Panc1 (cell line): ENCODE measurements around the gene SMIM1. TPM values are rescaled to one million over a fixed set of nuclear protein-coding genes. Genes with fewer than 3 reads are reported as not detected.

Experiments
- ATAC-seq: fragments of 200-7000 bp; cut with Tn5 transposase; 2 replicates; pipeline ENCODE4 v1.9.1; 2020; ENCODE audit warnings: mild to moderate bottlenecking, moderate library complexity
- BruUV-seq: library from RNA; stranded (reverse); fragments of 400-500 nt; replicated peaks from 2 replicates; lab custom pipeline; 2021; lab: Mats Ljungman, UMichigan
- CTCF ChIA-PET: fragments of 300-600 bp; sonication (Branson Sonifier 250); formaldehyde crosslinking; loops from one replicate; lab custom pipeline; 2022; ENCODE audit warnings: antibody characterized with exemption; lab: Charles Lee
- POLR2A ChIA-PET: fragments of 300-600 bp; sonication (Branson Sonifier 250); formaldehyde crosslinking; loops from one replicate; lab custom pipeline; 2022; ENCODE audit warnings: antibody characterized with exemption; lab: Charles Lee
- DNase-seq: peaks from one replicate; pipeline ENCODE4 v3.0.0-alpha.2; 2010; ENCODE audit warnings: low read depth, low spot score
- H3K27ac ChIP-seq: 2 replicates; pipeline ENCODE4 v1.5.1; 2011; ENCODE audit warnings: mild to moderate bottlenecking, low read length, inconsistent platforms
- H3K27me3 ChIP-seq: fragments of 200-500 bp; sonication (Bioruptor generic); 2 replicates; pipeline ENCODE4 v1.6.0; 2014; ENCODE audit warnings: low read length, inconsistent platforms; ENCODE audit not compliant: control insufficient read depth, insufficient read depth
- H3K36me3 ChIP-seq: fragments of 200-500 bp; sonication (Bioruptor generic); 2 replicates; pipeline ENCODE4 v1.5.1; 2014; ENCODE audit warnings: inconsistent platforms, mild to moderate bottlenecking, low read length, moderate library complexity; ENCODE audit not compliant: control insufficient read depth, insufficient read depth
- H3K4me1 ChIP-seq: 2 replicates; pipeline ENCODE4 v1.5.1; 2011; ENCODE audit warnings: inconsistent platforms, mild to moderate bottlenecking, low read length, moderate library complexity; ENCODE audit not compliant: control insufficient read depth, insufficient read depth
- H3K4me3 ChIP-seq, 2 experiments: 2 replicates each; pipeline ENCODE4 v1.5.1; 2011 to 2012; ENCODE audit warnings: low read depth in 2 of 2, low read length in 2 of 2, mild to moderate bottlenecking in 2 of 2, inconsistent platforms in 1 of 2, moderate library complexity in 1 of 2
- H3K9me3 ChIP-seq: fragments of 200-500 bp; sonication (Bioruptor generic); 2 replicates; pipeline ENCODE4 v1.5.1; 2014; ENCODE audit warnings: low read depth, mild to moderate bottlenecking, inconsistent platforms, low read length, moderate library complexity; ENCODE audit not compliant: control insufficient read depth, insufficient read depth
- POLR2AphosphoS5 ChIP-seq: IDR thresholded peaks from 2 replicates; pipeline ENCODE4 v1.6.1; 2012; ENCODE audit warnings: mild to moderate bottlenecking, low read depth, low read length, moderate library complexity
- SIN3A ChIP-seq: IDR thresholded peaks from 2 replicates; pipeline ENCODE4 v1.6.1; 2012; ENCODE audit warnings: low read depth, mild to moderate bottlenecking, low read length, moderate library complexity, borderline replicate concordance; ENCODE audit not compliant: insufficient read depth
- TCF7L2 ChIP-seq: IDR thresholded peaks from 2 replicates; pipeline ENCODE4 v1.6.1; 2011; ENCODE audit warnings: mild to moderate bottlenecking, low read depth, low read length, inconsistent platforms
- in situ Hi-C: cut with HindIII; loops from 2 replicates; pipeline ENCODE4 v1.10.0; 2016; ENCODE audit warnings: low sequenced_read_pairs, low pct_unique_long_range_greater_than_20kb
- intact Hi-C: fragments of 100-400 bp; cut with micrococcal nuclease; formaldehyde crosslinking; loops from one replicate; pipeline ENCODE4 v1.10.0; 2022; ENCODE audit not compliant: unreplicated experiment
- total RNA-seq: library from RNA; stranded (reverse); gene quantifications from one replicate; pipeline ENCODE4 v1.2.1, GENCODE V29; 2021; ENCODE audit not compliant: unreplicated experiment
- TF ChIP-seq, protein P1 (sequence below): fragments of 450-650 bp; IDR thresholded peaks from 2 replicates; pipeline ENCODE4 v1.5.1; 2017; ENCODE audit warnings: mild to moderate bottlenecking
- TF ChIP-seq, protein P2 (sequence below), 2 experiments: IDR thresholded peaks; 2 replicates each; pipeline ENCODE4 v1.6.1; 2011 to 2012; ENCODE audit warnings: low read depth in 2 of 2, control low read depth in 1 of 2, low read length in 1 of 2, mild to moderate bottlenecking in 1 of 2, moderate library complexity in 1 of 2; ENCODE audit not compliant: insufficient read depth in 1 of 2

Gene SMIM1
- total RNA-seq, 1 experiment from 2014 or later = 35.5 TPM

DNA sequence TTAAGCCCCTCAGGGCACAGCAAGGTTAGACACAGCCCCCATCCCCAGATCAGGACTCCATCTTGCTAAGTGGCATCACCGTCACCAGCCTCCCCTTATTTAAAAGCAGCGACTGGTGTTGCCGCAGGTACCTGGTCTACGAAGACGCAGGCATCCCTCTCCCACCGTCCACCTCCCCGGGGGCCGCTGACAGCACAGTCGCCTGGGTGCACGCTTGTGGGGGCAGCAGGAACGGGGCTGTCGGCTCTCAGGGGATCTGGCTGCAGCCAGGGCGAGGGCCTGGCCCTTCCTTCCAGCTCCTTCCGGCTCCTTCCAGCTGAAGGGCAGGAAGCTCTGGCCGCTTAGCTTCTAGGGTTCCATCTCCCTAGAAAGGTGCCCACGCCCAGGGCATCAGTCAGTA is 37.9 kb upstream of the SMIM1 start:
- no peak for DNase-seq
- in situ Hi-C loops (no loop called here), intact Hi-C loops (no loop called here)
- Histone ChIP-seq H3K27me3 (no peaks in the 10 kb centered on the region), H3K4me1 (no peaks in the 10 kb centered on the region; the same call in 1 of the 2 replicates), H3K27ac (no peak overlapping the region), H3K36me3 (no peaks in the 10 kb centered on the region; the same call in 1 of the 2 replicates), H3K4me3 (no peak overlapping the region), H3K9me3 (no peaks in the 10 kb centered on the region)
- BruUV-seq = no TSS peak
- POLR2A ChIA-PET = no interaction called here
- CTCF ChIA-PET = interaction anchor here (1.0 kb wide), 1 partner anchor 13 kb away, joined by 3 read pairs; no protein-coding TSS in a partner anchor
- TF ChIP-seq, protein P1, sequence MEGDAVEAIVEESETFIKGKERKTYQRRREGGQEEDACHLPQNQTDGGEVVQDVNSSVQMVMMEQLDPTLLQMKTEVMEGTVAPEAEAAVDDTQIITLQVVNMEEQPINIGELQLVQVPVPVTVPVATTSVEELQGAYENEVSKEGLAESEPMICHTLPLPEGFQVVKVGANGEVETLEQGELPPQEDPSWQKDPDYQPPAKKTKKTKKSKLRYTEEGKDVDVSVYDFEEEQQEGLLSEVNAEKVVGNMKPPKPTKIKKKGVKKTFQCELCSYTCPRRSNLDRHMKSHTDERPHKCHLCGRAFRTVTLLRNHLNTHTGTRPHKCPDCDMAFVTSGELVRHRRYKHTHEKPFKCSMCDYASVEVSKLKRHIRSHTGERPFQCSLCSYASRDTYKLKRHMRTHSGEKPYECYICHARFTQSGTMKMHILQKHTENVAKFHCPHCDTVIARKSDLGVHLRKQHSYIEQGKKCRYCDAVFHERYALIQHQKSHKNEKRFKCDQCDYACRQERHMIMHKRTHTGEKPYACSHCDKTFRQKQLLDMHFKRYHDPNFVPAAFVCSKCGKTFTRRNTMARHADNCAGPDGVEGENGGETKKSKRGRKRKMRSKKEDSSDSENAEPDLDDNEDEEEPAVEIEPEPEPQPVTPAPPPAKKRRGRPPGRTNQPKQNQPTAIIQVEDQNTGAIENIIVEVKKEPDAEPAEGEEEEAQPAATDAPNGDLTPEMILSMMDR = no peak
- TF ChIP-seq, protein P2, sequence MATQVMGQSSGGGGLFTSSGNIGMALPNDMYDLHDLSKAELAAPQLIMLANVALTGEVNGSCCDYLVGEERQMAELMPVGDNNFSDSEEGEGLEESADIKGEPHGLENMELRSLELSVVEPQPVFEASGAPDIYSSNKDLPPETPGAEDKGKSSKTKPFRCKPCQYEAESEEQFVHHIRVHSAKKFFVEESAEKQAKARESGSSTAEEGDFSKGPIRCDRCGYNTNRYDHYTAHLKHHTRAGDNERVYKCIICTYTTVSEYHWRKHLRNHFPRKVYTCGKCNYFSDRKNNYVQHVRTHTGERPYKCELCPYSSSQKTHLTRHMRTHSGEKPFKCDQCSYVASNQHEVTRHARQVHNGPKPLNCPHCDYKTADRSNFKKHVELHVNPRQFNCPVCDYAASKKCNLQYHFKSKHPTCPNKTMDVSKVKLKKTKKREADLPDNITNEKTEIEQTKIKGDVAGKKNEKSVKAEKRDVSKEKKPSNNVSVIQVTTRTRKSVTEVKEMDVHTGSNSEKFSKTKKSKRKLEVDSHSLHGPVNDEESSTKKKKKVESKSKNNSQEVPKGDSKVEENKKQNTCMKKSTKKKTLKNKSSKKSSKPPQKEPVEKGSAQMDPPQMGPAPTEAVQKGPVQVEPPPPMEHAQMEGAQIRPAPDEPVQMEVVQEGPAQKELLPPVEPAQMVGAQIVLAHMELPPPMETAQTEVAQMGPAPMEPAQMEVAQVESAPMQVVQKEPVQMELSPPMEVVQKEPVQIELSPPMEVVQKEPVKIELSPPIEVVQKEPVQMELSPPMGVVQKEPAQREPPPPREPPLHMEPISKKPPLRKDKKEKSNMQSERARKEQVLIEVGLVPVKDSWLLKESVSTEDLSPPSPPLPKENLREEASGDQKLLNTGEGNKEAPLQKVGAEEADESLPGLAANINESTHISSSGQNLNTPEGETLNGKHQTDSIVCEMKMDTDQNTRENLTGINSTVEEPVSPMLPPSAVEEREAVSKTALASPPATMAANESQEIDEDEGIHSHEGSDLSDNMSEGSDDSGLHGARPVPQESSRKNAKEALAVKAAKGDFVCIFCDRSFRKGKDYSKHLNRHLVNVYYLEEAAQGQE (IDR thresholded peaks at IDR 0.05; ENCODE audit: insufficient read depth in 1 of 2, low read depth in 2 of 2, low read length in 1 of 2) = no peak
- TF ChIP-seq POLR2AphosphoS5 (no peak), SIN3A (no peak), TCF7L2 (no peak)
- no peak for ATAC-seq

DNA sequence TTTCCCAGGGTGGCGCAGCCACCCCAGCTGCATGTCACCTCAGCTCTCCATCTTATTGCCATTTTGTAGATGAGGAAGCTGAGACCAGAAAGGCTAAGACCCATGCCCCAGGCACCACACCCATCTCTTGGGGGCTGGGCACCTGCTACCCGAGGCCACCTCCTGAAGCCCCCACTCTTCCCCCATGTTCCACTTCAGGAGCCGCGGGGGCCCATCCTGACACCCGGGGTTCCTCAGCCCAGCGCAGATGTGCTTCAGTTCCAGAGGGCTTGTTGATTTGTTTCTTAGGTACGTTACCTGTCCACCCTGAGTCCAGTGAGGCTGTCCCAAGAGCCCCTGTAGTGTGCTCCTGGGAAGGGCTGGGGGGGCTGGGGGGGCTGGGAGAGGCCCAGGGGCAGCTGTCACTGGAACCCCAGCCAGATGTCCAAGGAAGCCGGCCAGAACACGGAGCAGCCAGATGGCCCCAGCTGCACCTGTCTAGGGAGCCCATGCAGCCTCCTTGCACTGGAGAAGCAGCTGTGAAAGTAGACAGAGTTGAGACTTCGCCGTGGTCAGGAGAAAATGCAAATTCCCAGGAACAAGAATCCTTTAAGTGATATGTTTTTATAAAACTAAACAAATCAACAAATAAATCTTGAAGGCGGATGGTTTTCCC is 37.4 kb upstream of the SMIM1 start:
- no peaks in the 10 kb centered on the region; the same call in 1 of the 2 replicates for H3K36me3 ChIP-seq
- ChIA-PET POLR2A (no interaction called here), CTCF (interaction anchor here (1.0 kb wide), 1 partner anchor 14 kb away, joined by 3 read pairs; no protein-coding TSS in a partner anchor)
- no TSS peak for BruUV-seq
- in situ Hi-C loops (no loop called here), intact Hi-C loops (no loop called here)
- TF ChIP-seq POLR2AphosphoS5 (no peak), SIN3A (no peak), TCF7L2 (no peak)
- TF ChIP-seq, protein P2 (IDR thresholded peaks at IDR 0.05; ENCODE audit: insufficient read depth in 1 of 2, low read depth in 2 of 2, low read length in 1 of 2) = no peak
- TF ChIP-seq, protein P1 = no peak
- DNase-seq = no peak
- no peaks in the 10 kb centered on the region; the same call in 1 of the 2 replicates for H3K4me1 ChIP-seq
- no peak overlapping the region for H3K4me3 ChIP-seq
- no peak for ATAC-seq
- no peak overlapping the region for H3K27ac ChIP-seq
- H3K9me3 ChIP-seq = no peaks in the 10 kb centered on the region
- no peaks in the 10 kb centered on the region for H3K27me3 ChIP-seq
